Dedifferentiated amniotic fluid mesenchymal stem cell (primary cell): Measurements from ENCODE around the gene SEPTIN10.
"Not testable (repeated sequence)": the region's sequence is repeated elsewhere in the genome, so short reads cannot be mapped to it uniquely, and the experiment has no call there.

Experiments
- DNase-seq: peaks from one replicate; pipeline ENCODE4 v3.0.0-alpha.2; 2016; ENCODE audit errors: extremely low spot score

SEPTIN10 gene

GRCh38 chr2:109602617-109603188 is 11.1 kb downstream of the SEPTIN10 start:
- no peak for DNase-seq

- DNase-seq: no peak
Observed at GRCh38 chr2:109601783-109602182, 12.0 kb downstream of the SEPTIN10 start.

GRCh38 chr2:109597283-109597682 is 16.5 kb downstream of the SEPTIN10 start:
- DNase-seq: no peak

GRCh38 chr2:109595644-109596043 is 18.1 kb downstream of the SEPTIN10 start:
- no peak for DNase-seq

GRCh38 chr2:109594246-109594885 is 19.4 kb downstream of the SEPTIN10 start:
- DNase-seq: no peak

GRCh38 chr2:109592905-109593304 is 20.9 kb downstream of the SEPTIN10 start:
- DNase-seq: no peak

- DNase-seq: no peak
Observed at GRCh38 chr2:109591206-109591605, 22.6 kb downstream of the SEPTIN10 start.

- DNase-seq: no peak
Observed at GRCh38 chr2:109586687-109587086, 27.1 kb downstream of the SEPTIN10 start.

- no peak for DNase-seq
Observed at GRCh38 chr2:109582928-109583895, 30.6 kb downstream of the SEPTIN10 start.

GRCh38 chr2:109577630-109578029 is 36.1 kb downstream of the SEPTIN10 start:
- not testable (repeated sequence) for DNase-seq

- no peak for DNase-seq
Observed at GRCh38 chr2:109575373-109575772, 38.4 kb downstream of the SEPTIN10 start.

- DNase-seq: no peak
Observed at GRCh38 chr2:109563980-109564550, 49.7 kb downstream of the SEPTIN10 start.

GRCh38 chr2:109563288-109563687 is 50.5 kb downstream of the SEPTIN10 start:
- DNase-seq: no peak

GRCh38 chr2:109562421-109562820 is 51.3 kb downstream of the SEPTIN10 start:
- DNase-seq: no peak

GRCh38 chr2:109560265-109560664 is 53.5 kb downstream of the SEPTIN10 start:
- DNase-seq: no peak

- DNase-seq: no peak
Observed at GRCh38 chr2:109558076-109558882, 55.5 kb downstream of the SEPTIN10 start.

GRCh38 chr2:109557309-109557708 is 56.5 kb downstream of the SEPTIN10 start:
- DNase-seq: no peak

- DNase-seq: no peak
Observed at GRCh38 chr2:109555346-109555900, 58.3 kb downstream of the SEPTIN10 start.

GRCh38 chr2:109554758-109555157 is 59.0 kb downstream of the SEPTIN10 start:
- DNase-seq: no peak

GRCh38 chr2:109549016-109549590 is 64.7 kb downstream of the SEPTIN10 start:
- DNase-seq: no peak

GRCh38 chr2:109547280-109547679 is 66.5 kb downstream of the SEPTIN10 start:
- DNase-seq: no peak
